Adrenal gland (tissue), 5 donors: ENCODE results near the gene AKAP7.

Source experiments
- POLR2A ChIP-seq, 2 donors: fragments of 450-650 bp; IDR thresholded peaks; one replicate each; pipeline ENCODE4 v1.6.1; 2017; ENCODE audit warnings: antibody characterized with exemption in 2 of 2, mild to moderate bottlenecking in 2 of 2, moderate library complexity in 1 of 2
- TF ChIP-seq, protein P1 (sequence below), 6 experiments: fragments of 450-650 bp in 4 of 6; fragments of 200-600 bp in 2 of 6; sonication (generic) in 1 of 6; IDR thresholded peaks; 1 replicate in 5 of 6; 2 replicates in 1 of 6; pipeline versions ENCODE4 v1.5.1 to v1.8.0; 2016 to 2021; ENCODE audit warnings: antibody characterized with exemption in 6 of 6, mild to moderate bottlenecking in 2 of 6, moderate library complexity in 1 of 6
- donor health status: DM: no; HTN: no; CAD: no.

DNA sequence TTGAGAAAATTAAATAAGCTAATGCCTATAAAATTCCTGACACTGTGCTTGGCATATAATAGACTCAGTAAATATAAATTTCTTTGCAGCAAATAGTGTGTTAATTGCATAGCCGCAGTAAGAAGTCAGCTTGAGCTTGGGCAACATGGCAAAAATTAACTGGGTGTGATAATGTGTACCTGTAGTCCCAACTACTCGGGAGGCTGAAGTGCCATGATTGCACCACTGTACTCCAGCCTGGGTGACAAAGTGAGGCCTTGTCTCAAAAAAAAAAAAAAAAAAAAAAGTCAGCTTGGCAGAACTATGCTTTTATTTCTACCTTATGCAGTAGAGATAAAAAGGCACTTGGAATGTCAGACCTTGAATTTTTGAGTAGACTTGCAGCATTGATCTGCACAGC, 121.8 kb downstream of the AKAP7 start:
- TF ChIP-seq, protein P1, sequence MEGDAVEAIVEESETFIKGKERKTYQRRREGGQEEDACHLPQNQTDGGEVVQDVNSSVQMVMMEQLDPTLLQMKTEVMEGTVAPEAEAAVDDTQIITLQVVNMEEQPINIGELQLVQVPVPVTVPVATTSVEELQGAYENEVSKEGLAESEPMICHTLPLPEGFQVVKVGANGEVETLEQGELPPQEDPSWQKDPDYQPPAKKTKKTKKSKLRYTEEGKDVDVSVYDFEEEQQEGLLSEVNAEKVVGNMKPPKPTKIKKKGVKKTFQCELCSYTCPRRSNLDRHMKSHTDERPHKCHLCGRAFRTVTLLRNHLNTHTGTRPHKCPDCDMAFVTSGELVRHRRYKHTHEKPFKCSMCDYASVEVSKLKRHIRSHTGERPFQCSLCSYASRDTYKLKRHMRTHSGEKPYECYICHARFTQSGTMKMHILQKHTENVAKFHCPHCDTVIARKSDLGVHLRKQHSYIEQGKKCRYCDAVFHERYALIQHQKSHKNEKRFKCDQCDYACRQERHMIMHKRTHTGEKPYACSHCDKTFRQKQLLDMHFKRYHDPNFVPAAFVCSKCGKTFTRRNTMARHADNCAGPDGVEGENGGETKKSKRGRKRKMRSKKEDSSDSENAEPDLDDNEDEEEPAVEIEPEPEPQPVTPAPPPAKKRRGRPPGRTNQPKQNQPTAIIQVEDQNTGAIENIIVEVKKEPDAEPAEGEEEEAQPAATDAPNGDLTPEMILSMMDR (IDR thresholded peaks at IDR 0.05) = no peak
- no peak for TF ChIP-seq POLR2A (IDR thresholded peaks at IDR 0.05)
